ENCODE results near the gene DNAL4.
A peak's percentile ranks its signal among the peaks of the same experiment; 100 is the strongest.

DNAL4 gene

GRCh38 chr22:38756711-38757463 is 37.1 kb downstream of the DNAL4 start:
- DNase-seq = peak; percentile 58 to 62

DNA sequence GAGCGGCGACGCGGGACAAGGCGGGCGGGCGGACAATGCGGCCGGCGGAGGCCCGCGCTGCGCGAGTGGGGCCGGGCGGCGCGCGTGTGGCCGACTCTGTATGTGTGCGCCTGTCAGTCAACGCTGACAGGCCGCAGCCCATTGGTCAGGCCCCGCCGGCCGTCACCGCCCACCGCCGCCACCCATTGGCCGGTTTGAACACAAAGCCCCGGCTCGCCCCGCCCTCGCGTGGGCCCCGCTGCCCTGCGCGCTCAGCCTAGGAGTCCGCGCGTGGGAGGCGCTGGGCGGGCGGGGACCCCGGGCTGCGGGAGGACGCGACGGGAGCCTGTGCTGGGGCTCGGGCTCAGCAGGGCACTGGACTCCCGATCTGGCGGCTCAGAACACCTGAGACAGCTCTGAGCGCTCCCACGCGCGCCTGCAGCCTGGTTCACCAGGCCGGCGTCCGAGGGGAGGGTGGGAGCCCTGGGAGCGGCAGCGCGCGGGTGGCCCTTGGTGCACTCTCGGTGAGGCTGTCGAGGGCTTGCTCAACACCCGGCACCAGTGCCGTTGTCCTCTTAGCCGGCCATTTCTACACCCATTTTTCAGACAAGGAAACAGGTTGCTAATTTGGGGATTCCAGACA is 37.9 kb downstream of the DNAL4 start, which contains the start of gene SUN2:
TSS of gene SUN2 (minus strand) at position 88 of the 622 bp plus-strand sequence. CDS start 3,370 bp downstream, outside the sequence.
- peak; percentile 94 to 96 for DNase-seq

DNA sequence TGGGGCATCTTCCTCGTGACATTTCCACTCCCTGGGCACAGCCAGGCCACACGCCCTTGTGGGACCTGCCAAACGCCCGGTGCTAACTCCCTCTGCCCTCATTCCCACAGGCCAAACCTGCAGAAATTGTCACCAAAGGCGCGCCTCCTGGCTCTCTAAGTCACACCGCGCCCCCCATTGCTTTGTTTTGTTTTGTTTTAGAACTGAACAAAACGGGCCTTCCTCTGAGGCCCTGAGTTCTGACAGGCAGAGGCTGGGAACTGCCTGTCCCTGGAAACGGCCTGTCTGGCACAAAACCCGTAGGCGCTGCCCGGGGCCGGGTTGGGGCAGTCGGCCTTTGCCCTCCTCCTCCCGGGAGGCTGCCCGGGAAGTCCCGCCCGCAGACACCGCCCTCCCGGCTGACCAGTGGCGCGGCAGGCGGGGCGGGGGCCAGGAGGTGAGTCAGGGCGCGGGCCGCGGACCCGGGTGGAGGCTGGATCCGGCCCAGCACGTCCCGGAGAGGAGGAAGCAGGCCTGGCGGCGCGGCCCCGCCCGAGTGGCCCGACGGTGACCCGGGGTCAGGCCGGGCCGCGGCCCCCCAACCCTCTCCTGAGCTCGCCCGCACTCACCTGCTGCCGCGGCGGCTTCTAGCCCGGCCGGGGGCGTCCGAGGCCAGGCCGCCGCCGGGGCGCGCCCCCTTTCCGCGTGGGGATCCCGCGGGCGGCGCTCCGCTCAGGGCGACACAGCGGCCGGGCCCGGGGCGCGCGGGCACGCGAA is 38.6 kb downstream of the DNAL4 start:
- peak; percentile 73 to 78 for DNase-seq

GRCh38 chr22:38754751-38755154 is 39.2 kb downstream of the DNAL4 start:
- DNase-seq = no peak

DNA sequence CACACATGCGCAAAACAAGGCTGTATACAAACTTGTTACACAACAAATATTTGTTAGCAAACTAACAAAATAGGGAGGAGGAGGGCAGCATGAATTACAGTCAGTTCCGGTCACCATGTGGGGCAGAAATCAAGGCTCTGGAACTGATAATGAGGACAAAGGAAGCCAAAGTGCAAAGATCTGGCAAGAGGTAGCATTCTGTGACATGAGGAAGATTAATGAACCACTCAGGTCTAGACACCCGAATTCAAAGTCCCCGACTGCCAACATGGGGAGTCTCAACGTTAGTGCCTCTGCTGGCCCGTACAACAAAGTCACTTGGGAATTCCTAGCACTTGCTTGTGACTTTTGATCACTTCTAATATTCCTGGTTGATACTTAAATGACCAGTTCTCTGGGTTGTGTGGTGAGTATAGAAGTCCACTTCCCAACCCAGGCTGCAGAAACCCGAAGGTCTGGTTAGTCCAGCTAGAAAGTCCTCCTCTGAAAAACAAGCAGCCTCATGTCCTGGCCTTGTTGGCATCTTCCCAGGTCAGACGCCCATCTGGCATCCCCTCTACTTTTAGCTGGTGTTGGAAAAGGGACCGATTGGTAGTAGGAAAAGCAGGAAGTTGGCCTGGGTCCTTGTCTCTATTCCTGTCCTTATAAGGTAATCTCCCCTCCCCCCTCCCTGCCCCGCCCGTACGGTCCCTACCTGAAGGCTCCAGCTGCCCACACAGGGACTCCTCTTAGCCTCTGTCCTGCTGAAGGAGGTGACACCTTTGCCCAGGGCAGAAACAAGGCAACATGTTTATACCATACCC is 39.8 kb downstream of the DNAL4 start:
- peak in 1 of 2 experiments; percentile 57 for DNase-seq

GRCh38 chr22:38751422-38752346 is 42.3 kb downstream of the DNAL4 start:
- peak; percentile 79 to 81 for DNase-seq

DNA sequence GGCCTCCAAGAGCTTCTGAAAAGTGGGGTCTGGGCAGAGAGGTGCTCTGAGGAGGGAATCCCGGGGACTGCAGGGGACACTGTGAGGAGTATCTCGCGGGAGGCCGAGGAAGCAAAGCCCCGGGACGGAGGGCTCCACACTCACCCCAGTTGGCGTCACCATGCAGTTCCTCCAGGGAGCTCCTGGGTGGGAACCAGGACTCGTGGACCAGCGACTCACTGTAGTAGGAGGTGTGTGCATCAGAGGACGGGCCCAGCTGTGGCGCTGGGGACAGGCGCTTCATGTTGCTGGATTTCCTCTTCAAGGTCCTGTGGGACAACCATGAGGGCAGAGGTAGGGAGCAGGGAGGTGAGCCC is 42.9 kb downstream of the DNAL4 start:
- no peak for DNase-seq

DNA sequence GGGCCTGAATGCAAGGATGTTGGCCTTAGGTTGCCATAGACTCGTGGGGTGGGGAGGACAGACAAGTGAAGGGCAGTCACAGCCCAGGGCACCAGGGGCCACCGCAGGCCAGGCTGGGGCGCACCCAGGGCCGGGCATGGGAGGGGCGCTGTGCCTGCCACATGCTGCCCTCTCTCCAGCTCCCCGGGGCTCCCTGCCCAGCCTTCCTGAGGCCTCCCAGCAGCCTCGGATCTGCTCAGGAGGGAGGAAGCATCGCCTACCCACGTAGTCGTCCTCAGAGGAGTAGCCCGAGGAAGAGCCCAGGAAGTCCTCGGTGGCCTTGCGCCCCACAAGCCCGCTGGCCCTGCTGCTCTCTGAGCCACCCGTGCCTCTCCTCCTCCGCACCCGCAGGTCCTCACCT is 43.3 kb downstream of the DNAL4 start:
- DNase-seq = no peak

GRCh38 chr22:38750104-38750503 is 43.8 kb downstream of the DNAL4 start:
- DNase-seq = no peak

DNA sequence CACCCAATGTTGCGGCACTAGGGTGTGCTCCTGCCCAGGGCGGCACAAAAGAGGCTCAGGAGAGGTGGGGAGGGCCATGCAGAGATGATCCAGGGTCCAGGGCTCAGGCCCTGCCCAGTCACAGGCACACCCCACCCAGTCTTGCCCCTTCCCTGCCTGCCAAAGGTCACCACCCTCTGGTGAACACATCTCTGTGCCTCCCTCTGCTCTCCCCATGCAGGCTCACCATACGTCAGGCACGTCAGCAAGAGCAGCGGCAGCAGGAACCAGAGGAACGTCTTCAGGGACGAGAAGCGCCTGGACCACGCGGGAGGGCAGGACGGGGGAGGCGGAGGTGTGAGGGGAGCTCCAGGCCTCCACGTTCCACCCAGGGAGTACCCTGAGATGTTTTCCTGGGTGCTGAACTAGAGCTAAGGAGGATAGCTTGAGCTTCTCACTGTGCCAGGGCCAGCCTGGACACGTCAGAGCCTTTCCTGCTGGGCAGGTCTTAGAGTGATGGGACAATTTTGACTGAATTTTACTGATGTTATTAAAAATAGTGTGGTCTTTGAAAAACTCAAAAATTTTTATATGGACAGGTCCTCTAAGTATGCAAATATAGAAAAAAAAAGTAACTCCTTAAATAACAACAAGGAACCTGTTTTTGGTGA is 45.3 kb downstream of the DNAL4 start:
- no peak for DNase-seq

GRCh38 chr22:38745676-38746460 is 48.1 kb downstream of the DNAL4 start:
- no peak for DNase-seq

- no peak for DNase-seq
Measured at GRCh38 chr22:38744981-38745380, 49.0 kb downstream of the DNAL4 start.

DNA sequence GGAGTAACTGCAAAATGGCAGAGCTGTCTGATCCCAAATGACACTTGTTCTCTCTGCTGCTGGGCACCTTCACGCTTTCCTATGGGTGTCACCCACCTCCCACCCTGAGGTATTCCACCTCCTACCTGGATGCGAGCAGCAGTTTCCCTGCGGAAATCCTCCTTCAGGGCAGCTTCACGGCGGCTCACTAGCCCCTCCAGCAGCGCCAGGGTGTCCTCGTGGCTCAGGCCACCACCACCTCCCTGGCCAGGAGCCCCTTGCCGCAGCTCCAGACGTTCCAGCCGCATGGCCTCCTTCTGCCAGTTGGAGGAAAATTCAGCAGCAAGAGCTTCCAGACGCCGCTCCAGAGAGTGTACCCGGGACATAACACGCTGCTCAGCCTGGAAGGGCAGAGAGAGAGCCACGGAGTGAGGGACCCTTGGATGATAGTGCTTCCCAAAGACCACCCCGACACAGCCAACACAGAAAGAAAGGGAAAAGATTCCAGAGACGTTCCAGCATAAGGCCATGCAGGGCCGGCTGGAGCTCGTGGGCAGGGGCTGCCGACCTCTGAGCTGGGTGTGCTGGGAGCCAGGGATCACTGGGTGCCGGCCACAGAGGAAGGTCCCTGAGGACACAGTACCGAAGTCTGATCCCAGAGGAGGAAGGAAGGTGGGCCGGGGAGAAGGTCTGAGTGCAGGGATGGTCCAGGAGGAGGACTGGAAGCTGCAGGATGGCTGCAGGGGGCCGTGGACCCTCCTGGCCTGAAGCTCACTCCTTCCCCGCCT is 51.6 kb downstream of the DNAL4 start:
- no peak for DNase-seq

GRCh38 chr22:38741576-38741975 is 52.4 kb downstream of the DNAL4 start:
- no peak for DNase-seq

DNA sequence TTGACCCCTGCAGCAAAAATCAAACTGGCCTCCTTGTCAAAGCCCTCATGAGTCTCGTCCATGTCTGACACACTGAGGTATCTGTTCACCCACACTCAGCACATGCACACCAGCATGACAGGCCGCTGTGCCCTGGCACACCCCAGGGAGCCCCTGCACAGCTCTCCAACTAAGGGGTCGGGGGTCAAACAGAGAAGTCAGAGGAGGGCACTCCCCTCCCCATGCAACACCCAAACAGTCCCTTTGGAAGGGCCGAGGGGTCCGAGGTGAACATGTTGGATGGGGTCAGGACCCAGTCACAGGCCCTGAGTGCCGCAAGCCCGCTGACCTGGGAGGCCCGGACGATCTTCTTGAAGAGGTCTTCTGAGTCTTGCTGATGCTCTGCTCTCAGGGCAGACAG is 52.8 kb downstream of the DNAL4 start:
- no peak for DNase-seq

DNA sequence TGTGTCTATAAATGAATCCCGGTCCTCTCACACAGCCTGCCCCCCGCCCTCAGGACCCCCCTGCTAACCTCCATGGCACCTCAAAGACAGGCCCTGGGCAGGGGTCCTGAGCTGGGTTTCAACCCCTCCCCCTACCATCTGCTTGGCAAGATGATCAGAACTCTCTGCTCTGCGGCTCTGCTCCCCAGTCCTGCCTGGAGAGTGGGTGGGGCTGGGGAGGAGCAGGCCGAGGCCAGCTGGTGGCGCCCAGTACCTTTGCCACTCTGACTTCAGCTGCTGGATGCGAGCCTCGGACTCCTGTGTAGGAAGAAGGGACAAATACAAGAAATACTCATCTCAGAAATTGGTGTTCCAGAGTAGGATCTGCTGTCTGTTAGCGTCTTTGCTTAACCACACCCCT is 53.2 kb downstream of the DNAL4 start:
- DNase-seq = no peak

GRCh38 chr22:38740116-38740723 is 53.7 kb downstream of the DNAL4 start:
- no peak for DNase-seq

DNA sequence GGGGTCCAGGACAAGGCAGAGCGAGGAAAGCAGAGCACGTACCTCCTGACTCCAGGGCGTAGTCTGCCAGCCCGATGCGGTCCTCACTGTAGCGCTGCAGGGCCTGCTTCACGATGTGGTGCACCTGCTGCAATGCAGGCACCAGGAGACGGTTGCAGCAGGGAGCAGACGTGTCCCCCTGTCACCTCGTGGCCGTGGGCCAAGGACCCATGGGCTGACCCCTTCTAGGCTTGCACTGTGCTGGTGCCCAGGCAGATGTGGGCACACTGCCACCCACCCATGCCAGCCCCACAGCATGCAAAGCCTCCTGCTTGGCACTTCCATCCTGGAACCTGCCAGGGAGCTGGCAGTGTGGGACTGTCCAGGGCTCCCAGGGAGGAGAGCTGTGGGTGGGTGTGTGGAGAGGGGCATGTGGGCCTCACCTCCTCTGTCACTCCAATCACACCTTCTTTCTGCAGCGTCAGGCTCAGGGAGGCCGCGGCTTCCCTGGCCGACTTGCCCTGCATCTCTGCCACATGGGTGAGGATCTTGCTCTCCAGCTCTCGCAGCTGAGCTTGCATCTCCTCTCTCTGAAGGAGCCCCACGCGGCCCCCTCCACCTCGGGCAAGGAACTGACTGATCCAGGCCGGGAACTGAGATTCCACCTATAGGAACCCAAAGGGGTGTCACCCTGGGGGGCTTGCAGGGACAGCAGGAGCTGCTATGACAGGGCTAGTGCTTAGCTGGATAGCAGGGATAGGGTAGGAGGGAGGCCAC is 54.5 kb downstream of the DNAL4 start:
- no peak for DNase-seq

Measured in activated T-cell treated with anti-CD3 and anti-CD28 coated beads, Interleukin-2, amount 50 U/mL, for 48 hours (primary cell).